ENCODE measurements around the gene BRINP1. TPM values are rescaled to one million over a fixed set of nuclear protein-coding genes. Genes with fewer than 3 reads are reported as not detected.

Gene BRINP1, protein sequence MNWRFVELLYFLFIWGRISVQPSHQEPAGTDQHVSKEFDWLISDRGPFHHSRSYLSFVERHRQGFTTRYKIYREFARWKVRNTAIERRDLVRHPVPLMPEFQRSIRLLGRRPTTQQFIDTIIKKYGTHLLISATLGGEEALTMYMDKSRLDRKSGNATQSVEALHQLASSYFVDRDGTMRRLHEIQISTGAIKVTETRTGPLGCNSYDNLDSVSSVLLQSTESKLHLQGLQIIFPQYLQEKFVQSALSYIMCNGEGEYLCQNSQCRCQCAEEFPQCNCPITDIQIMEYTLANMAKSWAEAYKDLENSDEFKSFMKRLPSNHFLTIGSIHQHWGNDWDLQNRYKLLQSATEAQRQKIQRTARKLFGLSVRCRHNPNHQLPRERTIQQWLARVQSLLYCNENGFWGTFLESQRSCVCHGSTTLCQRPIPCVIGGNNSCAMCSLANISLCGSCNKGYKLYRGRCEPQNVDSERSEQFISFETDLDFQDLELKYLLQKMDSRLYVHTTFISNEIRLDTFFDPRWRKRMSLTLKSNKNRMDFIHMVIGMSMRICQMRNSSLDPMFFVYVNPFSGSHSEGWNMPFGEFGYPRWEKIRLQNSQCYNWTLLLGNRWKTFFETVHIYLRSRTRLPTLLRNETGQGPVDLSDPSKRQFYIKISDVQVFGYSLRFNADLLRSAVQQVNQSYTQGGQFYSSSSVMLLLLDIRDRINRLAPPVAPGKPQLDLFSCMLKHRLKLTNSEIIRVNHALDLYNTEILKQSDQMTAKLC
- not detected for total RNA-seq

DNA sequence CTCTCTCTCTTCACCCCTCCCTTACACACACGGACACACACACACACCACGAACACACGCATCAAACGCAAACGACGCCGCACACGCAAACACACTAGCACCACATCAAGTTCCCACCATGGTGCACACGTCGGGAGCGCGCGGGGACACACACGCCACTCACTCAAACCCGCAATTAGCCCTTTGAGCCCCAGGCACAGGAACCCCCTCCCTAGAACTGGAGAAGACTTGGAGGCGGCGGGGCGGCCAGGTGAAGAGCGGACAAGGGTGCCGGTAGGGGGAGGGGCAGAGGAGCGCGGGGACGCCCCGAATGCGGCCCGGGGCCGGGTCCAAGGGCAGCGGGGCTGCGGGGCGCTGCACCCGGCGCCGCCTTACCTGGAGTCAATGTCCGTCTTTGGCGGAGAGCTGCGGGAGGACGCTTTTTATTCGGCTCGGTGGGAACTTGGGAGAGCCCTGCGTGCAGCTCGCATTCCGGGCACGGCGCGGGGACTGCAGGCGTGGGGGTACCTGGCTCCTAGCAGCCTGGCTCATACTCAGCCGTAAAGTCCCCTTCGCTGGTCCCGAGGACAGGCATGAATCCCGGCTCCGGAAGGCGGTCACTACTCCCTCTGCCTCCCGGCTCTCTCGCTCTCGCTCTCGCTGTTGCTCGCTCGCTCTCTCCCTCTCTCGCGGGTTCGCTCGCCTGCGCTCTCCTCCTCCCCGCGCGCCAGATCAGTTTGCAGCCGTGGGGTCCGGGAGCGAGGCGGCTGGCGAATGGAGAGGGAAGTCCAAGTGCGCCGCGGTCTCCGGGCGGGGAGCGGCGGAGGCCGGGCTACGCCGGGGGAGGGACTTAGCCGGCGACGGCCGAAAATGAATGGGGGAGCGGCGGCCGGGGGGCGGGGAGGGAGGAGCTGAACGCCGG lies at the start of gene BRINP1:
Gene BRINP1 (minus strand): TSS at position 755 of the 901 bp plus-strand sequence. CDS start 56,080 bp downstream, outside the sequence.
- H3K27ac Mint-ChIP-seq = no peak within 1 kb of the TSS
- no peaks in the 10 kb centered on the region for H3K36me3 Mint-ChIP-seq (ENCODE audit: low read depth)
- no peak within 1 kb of the TSS for H3K4me3 Mint-ChIP-seq
- H3K27me3 Mint-ChIP-seq = peaks cover 27% of the 10 kb centered on the region
- peaks cover 16% of the 10 kb centered on the region for H3K9me3 Mint-ChIP-seq
- no peaks in the 10 kb centered on the region for H3K4me1 Mint-ChIP-seq
- no peak for ATAC-seq (replicated peaks)

DNA sequence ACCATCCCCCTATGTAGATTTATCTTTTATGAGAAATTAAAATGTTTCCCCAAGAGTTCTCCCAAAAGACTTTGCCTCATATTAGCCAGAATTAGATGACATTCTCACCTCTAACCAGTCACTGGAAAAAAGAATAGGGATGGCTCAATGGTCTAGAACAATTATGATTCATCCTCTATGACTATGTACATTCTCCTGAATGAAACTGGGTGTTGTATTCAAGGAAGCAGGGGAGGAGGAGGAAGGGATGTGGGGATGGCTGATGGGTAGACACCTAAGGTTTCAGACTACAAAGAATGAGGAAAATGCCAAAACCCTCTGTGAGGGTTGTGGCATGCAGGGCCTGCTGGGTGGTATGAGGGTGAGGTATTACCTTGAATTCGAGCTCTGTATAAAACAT lies 49.5 kb upstream of the BRINP1 start:
- ATAC-seq (replicated peaks) = no peak
- H3K4me1 Mint-ChIP-seq = no peaks in the 10 kb centered on the region
- H3K4me3 Mint-ChIP-seq = no peak overlapping the region
- H3K9me3 Mint-ChIP-seq = peaks cover 4% of the 10 kb centered on the region
- H3K27ac Mint-ChIP-seq = no peak overlapping the region
- H3K36me3 Mint-ChIP-seq (ENCODE audit: low read depth) = no peaks in the 10 kb centered on the region
- H3K27me3 Mint-ChIP-seq = peaks cover 3% of the 10 kb centered on the region

DNA sequence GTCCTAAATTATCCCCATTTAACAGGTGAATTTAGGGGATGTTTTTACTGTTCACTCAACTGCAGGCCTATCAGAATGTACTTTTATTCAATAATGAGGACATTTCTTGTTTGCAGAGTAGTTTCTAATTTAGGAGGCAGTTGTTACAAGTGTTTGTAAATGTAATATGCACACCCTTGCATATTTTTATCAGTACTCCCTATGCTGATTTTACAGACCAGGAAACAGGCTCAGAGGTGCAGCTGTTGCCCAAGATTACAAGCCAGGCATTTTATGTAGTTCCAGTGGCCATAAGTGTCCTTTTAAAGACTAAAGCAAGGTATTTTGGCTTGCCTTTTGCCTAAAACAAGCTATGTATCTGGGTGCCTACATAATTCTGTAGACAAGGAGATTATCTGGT lies 47.6 kb upstream of the BRINP1 start:
- ATAC-seq (replicated peaks) = no peak
- H3K36me3 Mint-ChIP-seq (ENCODE audit: low read depth) = no peaks in the 10 kb centered on the region
- peaks cover 3% of the 10 kb centered on the region for H3K27me3 Mint-ChIP-seq
- H3K9me3 Mint-ChIP-seq = peaks cover 4% of the 10 kb centered on the region
- H3K4me3 Mint-ChIP-seq = no peak overlapping the region
- H3K4me1 Mint-ChIP-seq = no peaks in the 10 kb centered on the region
- no peak overlapping the region for H3K27ac Mint-ChIP-seq

DNA sequence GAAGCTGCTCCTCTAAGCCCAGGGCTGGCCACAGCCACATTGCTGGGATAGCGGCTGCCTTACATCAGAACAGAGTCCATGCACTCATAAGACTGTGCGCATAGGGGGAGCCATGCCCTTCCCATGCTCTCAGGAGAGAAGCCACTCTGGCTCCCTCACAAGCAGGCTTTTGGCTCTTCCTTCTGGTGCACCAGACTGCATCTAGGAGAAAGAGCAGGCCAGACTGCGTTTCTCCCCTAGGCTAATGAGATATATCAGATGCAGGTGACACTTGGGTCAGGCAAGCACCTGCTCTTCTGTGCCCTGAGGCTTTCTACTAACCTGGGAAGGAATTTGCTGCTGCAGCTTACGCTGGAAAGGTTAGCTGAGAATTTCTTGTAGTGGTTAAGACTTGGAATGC lies 43.2 kb upstream of the BRINP1 start:
- no peaks in the 10 kb centered on the region for H3K36me3 Mint-ChIP-seq (ENCODE audit: low read depth)
- no peaks in the 10 kb centered on the region for H3K4me1 Mint-ChIP-seq
- H3K9me3 Mint-ChIP-seq = peaks cover 4% of the 10 kb centered on the region
- no peaks in the 10 kb centered on the region for H3K27me3 Mint-ChIP-seq
- H3K27ac Mint-ChIP-seq = no peak overlapping the region
- H3K4me3 Mint-ChIP-seq = no peak overlapping the region
- ATAC-seq (replicated peaks) = no peak

DNA sequence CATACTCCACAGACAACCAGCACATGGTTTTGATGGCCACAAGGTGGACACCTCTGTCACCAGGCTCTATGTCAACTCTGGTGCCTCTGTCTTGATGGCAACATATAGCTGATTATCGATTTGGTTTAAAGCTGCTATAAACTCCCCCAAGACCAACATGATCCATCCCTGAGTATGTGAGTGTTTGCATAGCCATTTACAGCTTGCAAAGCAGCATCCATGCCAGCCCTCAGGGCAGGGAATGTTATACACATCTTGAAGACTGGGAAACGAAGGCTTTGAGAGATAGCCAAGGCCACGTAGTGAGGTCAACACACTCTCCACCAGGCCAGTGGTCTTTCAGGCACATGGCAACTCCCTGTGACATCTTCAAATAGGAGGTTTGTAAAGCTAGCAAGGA lies 40.3 kb upstream of the BRINP1 start:
- no peaks in the 10 kb centered on the region for H3K4me1 Mint-ChIP-seq
- H3K9me3 Mint-ChIP-seq = peaks cover 4% of the 10 kb centered on the region
- no peaks in the 10 kb centered on the region for H3K36me3 Mint-ChIP-seq (ENCODE audit: low read depth)
- no peak overlapping the region for H3K4me3 Mint-ChIP-seq
- H3K27ac Mint-ChIP-seq = no peak overlapping the region
- ATAC-seq (replicated peaks) = no peak
- H3K27me3 Mint-ChIP-seq = no peaks in the 10 kb centered on the region

DNA sequence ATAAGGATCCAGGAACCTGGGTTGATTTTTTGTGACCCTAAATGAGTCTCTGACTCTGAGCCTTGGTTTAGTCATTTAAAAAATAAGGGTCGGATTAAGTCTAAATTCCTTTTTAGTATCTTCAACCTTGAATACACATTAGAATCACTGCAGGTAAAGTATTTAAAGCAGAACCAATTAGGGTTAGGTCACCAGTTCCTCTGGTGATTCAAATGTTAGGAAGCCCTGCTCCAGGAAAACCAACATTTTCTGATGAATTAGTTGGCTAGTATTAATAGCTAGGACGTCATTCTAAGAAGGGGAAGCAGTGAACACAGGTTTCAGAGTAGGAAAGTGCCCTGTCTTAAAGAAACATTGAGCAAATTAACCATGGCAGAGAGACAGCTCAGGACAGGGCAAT lies 31.4 kb upstream of the BRINP1 start:
- no peak overlapping the region for H3K27ac Mint-ChIP-seq
- no peak for ATAC-seq (replicated peaks)
- no peak overlapping the region for H3K4me3 Mint-ChIP-seq
- H3K4me1 Mint-ChIP-seq = no peaks in the 10 kb centered on the region
- H3K36me3 Mint-ChIP-seq (ENCODE audit: low read depth) = no peaks in the 10 kb centered on the region
- H3K27me3 Mint-ChIP-seq = no peaks in the 10 kb centered on the region
- H3K9me3 Mint-ChIP-seq = peaks cover 4% of the 10 kb centered on the region

DNA sequence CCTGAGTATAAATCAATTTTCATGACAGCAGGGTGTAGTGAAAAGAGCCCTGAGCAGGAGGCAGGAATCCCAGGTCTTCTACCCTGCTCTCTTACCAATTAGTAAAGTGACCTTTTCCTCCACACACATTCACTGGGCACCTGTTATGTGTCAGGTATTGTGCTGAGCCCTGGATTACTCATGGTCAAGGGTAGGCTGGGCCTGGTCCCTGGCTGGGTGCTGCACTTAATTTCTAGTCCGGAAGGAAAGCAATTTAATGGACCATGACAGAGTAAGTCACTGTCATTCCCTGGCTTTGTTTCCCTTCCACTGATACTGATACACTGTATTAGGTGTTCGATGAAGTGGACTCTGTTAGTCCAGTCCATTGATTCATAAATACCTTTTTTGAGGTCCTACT lies 29.1 kb upstream of the BRINP1 start:
- Mint-ChIP-seq H3K4me3 (no peak overlapping the region), H3K27ac (no peak overlapping the region), H3K9me3 (peaks cover 7% of the 10 kb centered on the region), H3K27me3 (no peaks in the 10 kb centered on the region), H3K4me1 (no peaks in the 10 kb centered on the region), H3K36me3 (ENCODE audit: low read depth) (no peaks in the 10 kb centered on the region)
- no peak for ATAC-seq (replicated peaks)

DNA sequence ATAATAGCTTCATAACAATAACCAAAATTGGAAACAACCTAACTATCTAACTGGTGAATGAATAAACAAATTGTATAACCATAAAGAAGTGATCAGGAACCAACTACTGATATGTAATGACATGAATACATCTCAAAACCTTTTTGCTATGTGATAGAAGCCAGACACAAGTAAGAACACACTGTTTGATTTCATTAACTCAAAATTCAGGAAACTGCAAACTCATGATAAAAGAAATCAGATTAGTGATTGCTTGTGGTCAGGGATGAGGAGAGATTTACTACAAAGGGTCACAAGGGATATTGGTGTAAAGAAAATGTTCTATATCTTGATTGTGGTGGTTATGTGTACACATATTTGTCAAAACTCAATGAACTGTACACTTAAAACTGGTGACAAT lies 22.6 kb upstream of the BRINP1 start:
- Mint-ChIP-seq H3K27me3 (no peaks in the 10 kb centered on the region), H3K36me3 (ENCODE audit: low read depth) (no peaks in the 10 kb centered on the region), H3K9me3 (peaks cover 7% of the 10 kb centered on the region), H3K4me1 (no peaks in the 10 kb centered on the region), H3K27ac (no peak overlapping the region), H3K4me3 (no peak overlapping the region)
- ATAC-seq (replicated peaks) = no peak

DNA sequence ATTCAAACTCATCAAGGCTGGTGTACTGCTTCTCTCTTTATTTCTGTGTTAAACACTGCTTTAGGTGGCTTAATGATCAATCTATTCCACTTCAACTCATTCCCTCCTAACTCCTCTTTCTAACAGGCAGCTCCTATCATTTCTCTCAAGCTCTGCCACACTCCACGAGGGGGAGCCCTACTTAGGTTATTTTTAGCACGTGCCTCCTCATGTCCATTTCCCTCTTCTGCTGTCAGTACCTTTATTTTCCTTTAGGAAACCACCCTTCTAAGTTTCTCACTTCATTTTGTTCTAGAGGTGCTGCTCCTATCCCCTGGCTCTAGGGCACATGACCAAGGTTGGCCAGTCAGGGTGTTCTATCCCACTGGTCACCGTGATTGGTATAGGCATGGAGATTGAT lies 6.7 kb upstream of the BRINP1 start:
- ATAC-seq (replicated peaks) = no peak
- Mint-ChIP-seq H3K9me3 (peaks cover 22% of the 10 kb centered on the region), H3K4me3 (no peak overlapping the region), H3K4me1 (no peaks in the 10 kb centered on the region), H3K27ac (no peak overlapping the region), H3K36me3 (ENCODE audit: low read depth) (no peaks in the 10 kb centered on the region), H3K27me3 (peaks cover 5% of the 10 kb centered on the region)

DNA sequence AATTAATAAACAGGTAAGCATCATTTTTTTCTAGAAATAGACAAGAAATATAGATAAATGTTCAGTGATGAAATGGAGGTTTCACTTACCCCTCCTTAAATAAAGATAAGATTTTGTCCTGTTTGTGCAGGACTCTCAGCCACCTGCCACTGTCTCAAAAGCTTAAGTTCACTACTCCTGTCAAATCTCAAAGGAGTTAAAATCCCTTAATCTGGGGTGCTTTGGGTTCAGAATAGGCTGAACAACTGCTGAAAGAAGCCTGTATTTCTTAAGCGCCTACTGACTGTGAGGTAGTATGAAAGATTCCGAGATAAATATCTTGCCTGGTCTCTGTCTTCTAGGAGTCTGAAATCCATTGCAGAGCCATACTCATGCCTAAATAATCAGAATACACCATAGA lies 3.7 kb upstream of the BRINP1 start:
- no peak overlapping the region for H3K27ac Mint-ChIP-seq
- H3K9me3 Mint-ChIP-seq = peaks cover 23% of the 10 kb centered on the region
- H3K4me3 Mint-ChIP-seq = no peak overlapping the region
- H3K36me3 Mint-ChIP-seq (ENCODE audit: low read depth) = no peaks in the 10 kb centered on the region
- H3K4me1 Mint-ChIP-seq = no peaks in the 10 kb centered on the region
- H3K27me3 Mint-ChIP-seq = peaks cover 17% of the 10 kb centered on the region
- ATAC-seq (replicated peaks) = no peak

DNA sequence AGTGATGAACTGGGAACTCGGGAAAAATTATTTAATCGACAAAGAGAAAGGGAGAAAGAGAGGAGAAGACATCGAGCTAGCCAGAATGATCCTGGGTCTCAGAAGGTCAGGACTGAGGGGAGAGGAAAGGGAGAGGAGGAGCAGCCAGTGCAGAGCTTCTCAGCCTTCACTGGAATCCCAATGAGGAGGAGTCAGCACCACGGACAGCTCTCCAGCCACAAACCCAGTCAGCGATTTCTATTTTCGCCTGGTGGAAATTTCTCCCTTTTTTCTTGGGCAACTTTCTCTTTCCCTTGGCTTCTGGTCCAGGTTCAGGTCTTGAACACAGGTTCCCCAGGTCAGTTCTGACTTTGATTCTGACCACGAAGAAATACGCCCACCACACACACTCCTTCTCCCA lies 1.6 kb upstream of the BRINP1 start:
- peaks cover 15% of the 10 kb centered on the region for H3K9me3 Mint-ChIP-seq
- ATAC-seq (replicated peaks) = no peak
- no peaks in the 10 kb centered on the region for H3K36me3 Mint-ChIP-seq (ENCODE audit: low read depth)
- H3K27ac Mint-ChIP-seq = no peak overlapping the region
- no peak overlapping the region for H3K4me3 Mint-ChIP-seq
- no peaks in the 10 kb centered on the region for H3K4me1 Mint-ChIP-seq
- peaks cover 24% of the 10 kb centered on the region for H3K27me3 Mint-ChIP-seq

DNA sequence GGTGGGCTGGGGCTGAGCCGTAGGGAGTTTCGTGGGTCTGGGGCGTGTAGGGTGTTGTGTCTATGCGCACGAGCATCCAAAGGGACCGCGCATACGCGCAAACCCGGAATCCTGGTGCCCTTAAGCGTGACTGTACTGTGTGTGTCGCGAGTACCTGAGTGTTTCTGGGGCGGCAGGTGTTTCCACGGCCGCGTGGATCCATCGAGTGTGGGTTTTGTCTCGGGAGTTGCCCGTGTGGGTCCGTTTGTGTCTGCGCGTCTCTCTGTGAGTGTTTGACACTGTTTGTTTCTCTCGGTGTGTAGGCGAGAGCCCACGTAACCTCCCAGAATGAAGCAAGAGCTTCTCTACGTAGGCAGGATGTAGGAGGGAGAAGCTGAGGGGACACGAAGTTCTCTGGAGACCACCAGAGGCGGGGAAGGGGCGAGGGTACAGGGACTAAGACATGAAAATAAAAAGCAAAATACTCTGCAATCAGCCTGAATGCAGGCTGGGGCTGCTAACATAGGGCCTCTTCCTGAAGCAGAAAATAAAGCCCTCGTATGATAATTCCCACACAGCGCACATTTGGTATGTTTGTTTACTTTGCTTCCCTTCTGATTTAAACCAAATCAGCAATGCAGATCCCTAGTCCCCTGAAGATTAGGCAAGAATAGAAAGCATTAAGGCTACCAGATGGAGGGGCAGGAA lies 588 bp upstream of the BRINP1 start:
- Mint-ChIP-seq H3K4me3 (no peak overlapping the region), H3K9me3 (peaks cover 14% of the 10 kb centered on the region), H3K36me3 (ENCODE audit: low read depth) (no peaks in the 10 kb centered on the region), H3K4me1 (no peaks in the 10 kb centered on the region), H3K27ac (no peak overlapping the region), H3K27me3 (peaks cover 24% of the 10 kb centered on the region)
- no peak for ATAC-seq (replicated peaks)

DNA sequence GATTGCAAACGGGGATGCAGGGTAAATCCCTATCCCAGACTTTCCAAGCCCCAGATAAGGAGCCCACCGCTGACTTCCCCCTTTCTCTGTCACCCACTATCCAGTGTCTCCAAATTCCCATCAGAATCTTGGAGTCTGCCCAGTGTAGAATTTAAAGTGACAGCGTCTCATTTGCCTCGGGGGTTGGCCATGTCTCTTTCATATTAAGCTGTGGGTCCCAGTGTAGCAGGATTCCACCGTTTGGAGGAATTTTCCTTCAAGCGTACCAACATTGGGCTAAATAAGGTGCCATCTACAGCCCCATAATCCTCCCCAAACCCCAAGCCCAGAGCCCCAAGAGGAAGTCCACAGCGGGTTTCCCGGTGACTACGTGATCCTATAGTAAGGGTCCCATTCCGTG lies 1.1 kb downstream of the BRINP1 start:
- no peaks in the 10 kb centered on the region for H3K36me3 Mint-ChIP-seq (ENCODE audit: low read depth)
- H3K4me3 Mint-ChIP-seq = no peak overlapping the region
- no peak for ATAC-seq (replicated peaks)

DNA sequence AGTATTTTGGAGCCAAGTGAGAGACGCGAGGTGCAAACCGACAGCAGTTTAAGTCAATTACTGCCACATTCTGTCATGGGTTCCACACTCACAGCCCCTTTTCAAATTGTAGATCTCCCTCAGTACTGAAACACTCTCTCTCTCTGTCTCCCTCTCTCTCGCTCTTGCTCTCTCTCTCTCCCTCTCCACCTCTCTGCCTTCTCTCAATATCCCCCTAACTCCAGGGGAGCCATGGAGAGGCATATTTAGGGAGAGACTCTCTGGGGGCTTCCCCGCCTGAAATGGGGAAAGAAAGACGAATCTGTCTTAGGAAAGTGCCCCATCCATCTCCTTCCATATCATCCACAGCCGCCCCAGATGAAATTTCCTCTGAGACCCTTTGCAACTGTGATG lies 1.6 kb downstream of the BRINP1 start:
- Mint-ChIP-seq H3K27ac (no peak overlapping the region), H3K9me3 (peaks cover 16% of the 10 kb centered on the region)

More for the DNA sequence above, 1.1 kb downstream of the BRINP1 start:
- Mint-ChIP-seq H3K27ac (no peak overlapping the region), H3K27me3 (peaks cover 27% of the 10 kb centered on the region), H3K9me3 (peaks cover 16% of the 10 kb centered on the region), H3K4me1 (no peaks in the 10 kb centered on the region)

More for the DNA sequence above, 1.6 kb downstream of the BRINP1 start:
- Mint-ChIP-seq H3K4me3 (no peak overlapping the region), H3K36me3 (ENCODE audit: low read depth) (no peaks in the 10 kb centered on the region), H3K27me3 (peaks cover 27% of the 10 kb centered on the region), H3K4me1 (no peaks in the 10 kb centered on the region)
- ATAC-seq (replicated peaks) = no peak

Measured in activated T-helper 17 cell treated with anti-CD3 and anti-CD28 coated beads, Interleukin-2, amount 50 U/mL, for 72 hours (primary cell).